ENCODE results near the gene NEK6. TPM values are rescaled to one million over a fixed set of nuclear protein-coding genes. Genes with fewer than 3 reads are reported as not detected.

Gene NEK6
- total RNA-seq, 1 experiment from 2014 or later, result 21.1 TPM

GRCh38 chr9:124295159-124295794 is 37.5 kb downstream of the NEK6 start:
- peaks cover 62% of the 10 kb centered on the region for H3K79me2 ChIP-seq (ENCODE audit: low read length)
- no peaks in the 10 kb centered on the region for H3K36me3 ChIP-seq (ENCODE audit: low read depth, low read length)
- no peaks in the 10 kb centered on the region for H3K9me2 ChIP-seq (replicated peaks; ENCODE audit: low read length)
- no TSS peak for BruUV-seq (replicated peaks)
- no peaks in the 10 kb centered on the region for H3K27me3 ChIP-seq (ENCODE audit: low read length)
- ATAC-seq, result no peak
- H3K9me3 ChIP-seq (ENCODE audit: low read length), result no peaks in the 10 kb centered on the region
- intact Hi-C loops (cut with micrococcal nuclease), result no loop called here
- peaks cover 54% of the 10 kb centered on the region for H3K4me1 ChIP-seq (ENCODE audit: insufficient read depth, low read length)
- no peak overlapping the region for H3K4me3 ChIP-seq (ENCODE audit: low read length)
- ChIA-PET POLR2A (ENCODE audit: unreplicated experiment) (no interaction called here), CTCF (interaction anchor here (0.9 kb wide), 1 partner anchor 470 kb away, joined by 4 read pairs; no protein-coding TSS in a partner anchor)
- no peaks in the 10 kb centered on the region for H4K20me1 ChIP-seq (ENCODE audit: low read length)
- H3K9ac ChIP-seq (ENCODE audit: low read length), result no peak overlapping the region
- no peaks in the 10 kb centered on the region for H3F3A ChIP-seq (ENCODE audit: low read length, unreplicated experiment)
- TF ChIP-seq CTCF (conservative IDR thresholded peaks at IDR 0.05; ENCODE audit: low read depth, low read length), result no peak
- no peak for TF ChIP-seq EZH2 (IDR thresholded peaks at IDR 0.05; ENCODE audit: low read length, unreplicated experiment)
- no peak for TF ChIP-seq EZH2phosphoT487 (IDR thresholded peaks at IDR 0.05; ENCODE audit: borderline replicate concordance, low read length)
- no peak overlapping the region for H3K27ac ChIP-seq (ENCODE audit: low read length)
- no peak for DNase-seq
- H3K4me2 ChIP-seq (ENCODE audit: low read length), result no peak overlapping the region
- no peak overlapping the region for H2AFZ ChIP-seq (ENCODE audit: low read length)

DNA sequence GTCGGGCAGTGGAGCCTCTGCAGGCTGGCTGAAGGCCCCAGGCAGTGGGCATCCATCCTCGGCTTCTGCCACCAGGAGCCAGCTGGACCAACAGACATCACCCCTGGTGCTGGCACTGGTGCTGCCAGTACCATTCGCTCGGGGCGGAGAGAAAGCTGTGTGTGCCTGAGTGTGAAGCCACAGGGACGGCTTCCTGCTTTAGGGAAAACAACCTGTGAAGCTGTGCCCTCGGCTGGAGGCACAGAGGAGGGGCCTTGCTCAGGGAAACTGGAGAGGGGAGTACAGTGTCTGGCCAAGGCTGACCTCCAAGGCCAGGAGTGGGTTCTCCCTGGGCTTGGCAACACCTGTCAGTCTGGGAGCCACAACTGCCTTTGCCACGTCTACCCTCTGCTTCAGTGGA is 38.3 kb downstream of the NEK6 start:
- ChIA-PET CTCF (no interaction called here), POLR2A (ENCODE audit: unreplicated experiment) (no interaction called here)
- no peak for ATAC-seq
- H3K27ac ChIP-seq (ENCODE audit: low read length), result no peak overlapping the region
- no peak overlapping the region for H3K4me3 ChIP-seq (ENCODE audit: low read length)
- TF ChIP-seq CTCF (conservative IDR thresholded peaks at IDR 0.05; ENCODE audit: low read depth, low read length) (no peak), EZH2 (IDR thresholded peaks at IDR 0.05; ENCODE audit: low read length, unreplicated experiment) (no peak), EZH2phosphoT487 (IDR thresholded peaks at IDR 0.05; ENCODE audit: borderline replicate concordance, low read length) (no peak)
- no peaks in the 10 kb centered on the region for H3F3A ChIP-seq (ENCODE audit: low read length, unreplicated experiment)
- H3K9ac ChIP-seq (ENCODE audit: low read length), result no peak overlapping the region
- intact Hi-C loops (cut with micrococcal nuclease), result no loop called here
- H3K9me2 ChIP-seq (replicated peaks; ENCODE audit: low read length), result no peaks in the 10 kb centered on the region
- H3K4me1 ChIP-seq (ENCODE audit: insufficient read depth, low read length), result peaks cover 58% of the 10 kb centered on the region
- H3K36me3 ChIP-seq (ENCODE audit: low read depth, low read length), result no peaks in the 10 kb centered on the region
- no peak overlapping the region for H2AFZ ChIP-seq (ENCODE audit: low read length)
- DNase-seq, result no peak
- peaks cover 66% of the 10 kb centered on the region for H3K79me2 ChIP-seq (ENCODE audit: low read length)
- H3K27me3 ChIP-seq (ENCODE audit: low read length), result no peaks in the 10 kb centered on the region
- no peaks in the 10 kb centered on the region for H3K9me3 ChIP-seq (ENCODE audit: low read length)
- no peak overlapping the region for H3K4me2 ChIP-seq (ENCODE audit: low read length)
- no TSS peak for BruUV-seq (replicated peaks)
- H4K20me1 ChIP-seq (ENCODE audit: low read length), result no peaks in the 10 kb centered on the region

DNA sequence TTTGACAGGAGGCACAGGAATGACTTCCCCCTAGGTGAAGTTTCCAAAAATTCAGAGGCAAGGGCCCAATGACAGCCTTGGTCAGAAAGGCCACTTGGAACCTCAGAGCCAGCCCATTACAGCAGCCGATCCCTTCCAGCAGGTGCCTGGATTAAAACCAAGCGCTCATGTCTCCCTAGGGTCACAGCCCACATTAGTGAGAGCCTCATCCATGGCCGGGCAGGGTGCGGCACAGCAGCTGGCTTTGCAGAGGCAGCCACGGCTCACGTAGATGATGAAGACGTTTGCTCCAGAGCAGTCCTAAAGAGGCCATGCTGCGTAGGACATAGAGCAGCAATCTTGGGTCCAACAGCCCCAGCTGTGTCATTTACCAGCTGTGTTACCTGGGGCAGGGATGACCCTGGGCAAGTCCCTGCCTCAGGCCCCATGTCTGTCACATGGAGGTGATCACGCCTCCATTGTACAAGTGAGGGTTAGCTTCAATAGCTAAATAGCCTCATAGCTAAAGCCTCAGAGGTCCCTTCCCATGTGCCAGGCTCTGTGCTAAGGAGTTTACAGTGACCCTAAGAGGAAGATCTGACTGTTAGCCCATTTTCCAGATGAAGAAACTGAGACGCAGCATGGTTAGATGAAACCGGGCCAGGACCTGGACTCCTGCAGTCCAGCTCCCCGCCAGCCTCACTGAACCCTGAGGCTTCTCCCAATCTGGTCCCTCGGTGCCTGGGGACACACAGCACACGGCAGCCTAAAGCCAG is 39.2 kb downstream of the NEK6 start:
- no TSS peak for BruUV-seq (replicated peaks)
- Histone ChIP-seq H3K27ac (ENCODE audit: low read length) (peak overlapping the region; percentile 74), H2AFZ (ENCODE audit: low read length) (no peak overlapping the region), H3K79me2 (ENCODE audit: low read length) (peaks cover 72% of the 10 kb centered on the region), H4K20me1 (ENCODE audit: low read length) (no peaks in the 10 kb centered on the region), H3K36me3 (ENCODE audit: low read depth, low read length) (no peaks in the 10 kb centered on the region; the same call in 1 of the 2 replicates), H3K4me1 (ENCODE audit: insufficient read depth, low read length) (peaks cover 58% of the 10 kb centered on the region), H3K9me2 (replicated peaks; ENCODE audit: low read length) (no peaks in the 10 kb centered on the region), H3K9me3 (ENCODE audit: low read length) (no peaks in the 10 kb centered on the region), H3K27me3 (ENCODE audit: low read length) (no peaks in the 10 kb centered on the region), H3K4me2 (ENCODE audit: low read length) (peak overlapping the region; percentile 64), H3K9ac (ENCODE audit: low read length) (peak overlapping the region; percentile 31; the same call in 1 of the 2 replicates), H3K4me3 (ENCODE audit: low read length) (no peak overlapping the region), H3F3A (ENCODE audit: low read length, unreplicated experiment) (no peaks in the 10 kb centered on the region)
- intact Hi-C loops (cut with micrococcal nuclease), result no loop called here
- DNase-seq (no peak), ATAC-seq (no peak)
- no peak for TF ChIP-seq CTCF (conservative IDR thresholded peaks at IDR 0.05; ENCODE audit: low read depth, low read length)
- TF ChIP-seq EZH2 (IDR thresholded peaks at IDR 0.05; ENCODE audit: low read length, unreplicated experiment), result no peak
- no peak for TF ChIP-seq EZH2phosphoT487 (IDR thresholded peaks at IDR 0.05; ENCODE audit: borderline replicate concordance, low read length)
- POLR2A ChIA-PET (ENCODE audit: unreplicated experiment), result no interaction called here
- CTCF ChIA-PET, result no interaction called here
